Spleen (tissue), 13 donors: ENCODE measurements around the gene CDC42SE1. TPM values are rescaled to one million over a fixed set of nuclear protein-coding genes. Genes with fewer than 3 reads are reported as not detected.

ENCODE experiments used
- DNase-seq: peaks from one replicate; pipeline ENCODE4 v3.0.0-alpha.2; 2020
- H3K27ac ChIP-seq, 8 donors: fragments of 200-600 bp; sonication (generic) in 7 of 8; 1 replicate in 4 of 8; 2 replicates in 4 of 8; pipeline versions ENCODE4 v1.5.0 to v1.8.0; 2016 to 2021; ENCODE audit warnings: inconsistent platforms in 4 of 8, mild to moderate bottlenecking in 4 of 8, moderate library complexity in 1 of 8
- H3K27me3 ChIP-seq, 7 donors: fragments of 200-600 bp; sonication (generic) in 6 of 7; replicated peaks in 1 of 7; 1 replicate in 4 of 7; 2 replicates in 3 of 7; pipeline versions ENCODE4 v1.5.0 to v1.8.0; 2016 to 2021; ENCODE audit warnings: inconsistent platforms in 3 of 7, mild to moderate bottlenecking in 1 of 7
- H3K36me3 ChIP-seq, 6 donors: fragments of 200-600 bp; sonication (generic) in 5 of 6; 1 replicate in 4 of 6; 2 replicates in 2 of 6; pipeline versions ENCODE4 v1.5.0 to v1.8.0; 2016 to 2021; ENCODE audit warnings: inconsistent platforms in 2 of 6
- H3K4me1 ChIP-seq, 6 donors: fragments of 200-600 bp; sonication (generic) in 5 of 6; 1 replicate in 3 of 6; 2 replicates in 3 of 6; pipeline versions ENCODE4 v1.5.0 to v1.8.0; 2016 to 2021; ENCODE audit warnings: inconsistent platforms in 3 of 6
- H3K4me3 ChIP-seq, 8 donors: fragments of 200-600 bp; sonication (generic) in 7 of 8; 1 replicate in 4 of 8; 2 replicates in 4 of 8; pipeline versions ENCODE4 v1.5.0 to v1.8.0; 2016 to 2021; ENCODE audit warnings: inconsistent platforms in 4 of 8, mild to moderate bottlenecking in 4 of 8, moderate library complexity in 2 of 8
- H3K9me3 ChIP-seq, 8 donors: fragments of 200-600 bp; sonication (generic) in 7 of 8; 1 replicate in 4 of 8; 2 replicates in 4 of 8; pipeline versions ENCODE4 v1.5.0 to v1.8.0; 2016 to 2021; ENCODE audit warnings: inconsistent platforms in 4 of 8
- CTCF ChIP-seq, 11 experiments: fragments of 200-600 bp in 7 of 11; fragments of 450-650 bp in 4 of 11; sonication (generic) in 4 of 11; IDR thresholded peaks in 8 of 11; conservative IDR thresholded peaks in 3 of 11; 1 replicate in 7 of 11; 2 replicates in 4 of 11; pipeline versions ENCODE4 v1.4.0 to v1.8.0; 2016 to 2021; ENCODE audit warnings: antibody characterized with exemption in 11 of 11, inconsistent platforms in 4 of 11, mild to moderate bottlenecking in 1 of 11
- POLR2A ChIP-seq, 3 donors: fragments of 450-650 bp; IDR thresholded peaks; one replicate each; pipeline ENCODE4 v1.5.1; 2017; ENCODE audit warnings: antibody characterized with exemption in 3 of 3, mild to moderate bottlenecking in 1 of 3
- POLR2AphosphoS5 ChIP-seq, 3 donors: sonication (generic); formaldehyde crosslinking; IDR thresholded peaks; one replicate each; pipeline ENCODE4 v1.5.1; 2017; ENCODE audit warnings: antibody characterized with exemption in 3 of 3
- WGBS, 5 donors: extraction: QIAGEN DNeasy Blood & Tissue Kit in 3 of 5; methylation state at CpG; one replicate each; pipeline versions ENCODE4 v1.1.5 to v1.1.7; 2013 to 2018; 5-methylcytosine and 5-hydroxymethylcytosine counted together
- intact Hi-C: fragments of 100-400 bp; cut with DNase I; formaldehyde crosslinking; loops from one replicate; pipeline ENCODE4 v1.15.0; 2023; ENCODE audit warnings: low total_unique reads
- long read RNA-seq, 2 donors: transcript quantifications; one replicate each; lab custom pipeline, GENCODE V29; 2026
- polyA plus RNA-seq, 3 donors: library from polyadenylated mRNA; stranded (reverse); fragments of 200-250 nt; gene quantifications; one replicate each; pipeline ENCODE4 v1.2.1, GENCODE V29; 2013
- total RNA-seq, 7 donors: library from RNA; depleted of rRNA in 3 of 7; stranded (reverse); fragments of >200 nt in 3 of 7; fragmentation: NEBNext Ultra II Directional in 4 of 7; extraction: Animal tissue kit (Norgen Biotek cat#: 25700) in 4 of 7; gene quantifications; one replicate each; pipeline versions ENCODE4 v1.1.0 to v1.2.1, GENCODE V29; 2016 to 2021
- donor health status: healthy with polysubstance abuse.
- donor health status: DM: no; HTN: no; CAD: no; lungs with moderate emphysema.
- donor health status: DM: no; HTN: no; CAD: no.
- donor health status: Bipolar disorder and iron deficiency.
- donor health status: healthy.
- donor health status: DM: no; HTN: no; CAD: no.
- donor health status: DM: yes; HTN: yes; CAD: no.

The CDC42SE1 gene, protein sequence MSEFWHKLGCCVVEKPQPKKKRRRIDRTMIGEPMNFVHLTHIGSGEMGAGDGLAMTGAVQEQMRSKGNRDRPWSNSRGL
- total RNA-seq: 100 to 1,000 TPM; 158 to 245 (median 208) TPM
- 10 to 100 TPM; 57.0 to 75.4 (median 72.6) TPM for polyA plus RNA-seq
- long read RNA-seq, donor 1, transcript CDC42SE1-201 (5 exons, 3,045 nt): major isoform, 22 of 34 reads
- long read RNA-seq, donor 1, partial matches to known transcripts: 7 of 34 reads
- long read RNA-seq, donor 1, other reads (novel, unspliced or antisense): 0 of 34 reads
- long read RNA-seq, donor 2, transcript CDC42SE1-207 (6 exons, 3,181 nt): minor isoform, 5 of 17 reads
- long read RNA-seq, donor 2, transcript CDC42SE1-201 (5 exons, 3,045 nt): major isoform, 11 of 17 reads
- long read RNA-seq, donor 2, partial matches to known transcripts: 0 of 17 reads
- long read RNA-seq, donor 2, other reads (novel, unspliced or antisense): 0 of 17 reads

- Histone ChIP-seq H3K9me3 (no peaks in the 10 kb centered on the region), H3K27ac (peak within 1 kb of the TSS; percentile 94 to 99 (median 96)), H3K27me3 (no peaks in the 10 kb centered on the region), H3K4me3 (peak within 1 kb of the TSS; percentile 70 to 93 (median 86)), H3K36me3 (peaks cover 1 to 30% (median 18%) of the 10 kb centered on the region in 6 donors), H3K4me1 (peaks cover 26 to 58% (median 52%) of the 10 kb centered on the region in 6 donors)
- peak; percentile 98 for DNase-seq
- 0 to 1% (median 0%) methylated on average over 38 to 58 of the region's 58 CpGs for WGBS, 5 donors
- peak; percentile 40 to 81 (median 75) for TF ChIP-seq POLR2A (IDR thresholded peaks at IDR 0.05)
- TF ChIP-seq POLR2AphosphoS5 (IDR thresholded peaks at IDR 0.05): peak; percentile 98 to 99 (median 98)
- peak; percentile 83 to 98 (median 95) for TF ChIP-seq CTCF (IDR thresholded peaks at IDR 0.05 in 8 of 11, conservative IDR thresholded peaks at IDR 0.05 in 3 of 11)
- intact Hi-C loops: no loop called here
Observed at GRCh38 chr1:151059109-151060006, at the start of gene CDC42SE1. CDC42SE1 (minus strand) TSS chr1:151059622; CDS start chr1:151055730, 3,892 bp downstream.

GRCh38 chr1:151108331-151108730, 48.9 kb upstream of the CDC42SE1 start:
- 90 to 97% (median 95%) methylated on average over 5 of the region's 5 CpGs for WGBS, 5 donors
- no peak overlapping the region for H3K27ac ChIP-seq
- DNase-seq: no peak
- TF ChIP-seq POLR2A (IDR thresholded peaks at IDR 0.05): no peak
- no peak for TF ChIP-seq CTCF (IDR thresholded peaks at IDR 0.05 in 8 of 11, conservative IDR thresholded peaks at IDR 0.05 in 3 of 11)
- TF ChIP-seq POLR2AphosphoS5 (IDR thresholded peaks at IDR 0.05): no peak
- H3K4me1 ChIP-seq: no peaks in the 10 kb centered on the region
- peaks cover 4 to 89% (median 24%) of the 10 kb centered on the region in 6 donors for H3K36me3 ChIP-seq
- H3K4me3 ChIP-seq: no peak overlapping the region
- no peaks in the 10 kb centered on the region for H3K27me3 ChIP-seq
- intact Hi-C loops: no loop called here
- no peaks in the 10 kb centered on the region for H3K9me3 ChIP-seq

DNA sequence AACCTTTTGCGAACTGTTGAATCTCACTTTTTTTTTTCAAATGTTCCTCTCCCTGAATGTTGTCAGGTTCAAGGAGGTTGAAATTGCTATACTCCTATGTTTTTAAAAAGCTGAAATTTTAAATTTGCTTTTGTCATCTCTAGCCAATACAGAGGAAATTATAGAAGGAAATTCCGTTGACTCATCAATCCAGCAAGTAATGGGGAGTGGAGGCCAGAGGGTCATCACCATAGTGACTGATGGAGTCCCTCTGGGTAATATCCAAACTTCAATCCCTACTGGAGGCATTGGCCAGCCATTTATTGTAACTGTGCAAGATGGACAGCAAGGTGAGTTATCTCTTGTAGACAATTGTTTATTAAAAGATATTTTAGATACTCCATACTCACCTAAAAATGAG, 47.5 kb upstream of the CDC42SE1 start:
- Histone ChIP-seq H3K27me3 (no peaks in the 10 kb centered on the region), H3K27ac (no peak overlapping the region), H3K4me3 (no peak overlapping the region), H3K36me3 (peaks cover 4 to 89% (median 24%) of the 10 kb centered on the region in 6 donors), H3K4me1 (no peaks in the 10 kb centered on the region), H3K9me3 (no peaks in the 10 kb centered on the region)
- TF ChIP-seq POLR2AphosphoS5 (IDR thresholded peaks at IDR 0.05) (no peak), CTCF (IDR thresholded peaks at IDR 0.05 in 8 of 11, conservative IDR thresholded peaks at IDR 0.05 in 3 of 11) (no peak), POLR2A (IDR thresholded peaks at IDR 0.05) (no peak)
- DNase-seq: no peak
- intact Hi-C loops: no loop called here
- 75 to 84% (median 78%) methylated on average over 2 of the region's 2 CpGs for WGBS, 5 donors
